H9 (cell line): ENCODE results near the gene RPS15. TPM values are rescaled to one million over a fixed set of nuclear protein-coding genes. Genes with fewer than 3 reads are reported as not detected.

ENCODE experiments used
- DNase-seq: peaks from one replicate; pipeline ENCODE4 v3.0.0-alpha.2; 2017
- H2AFZ ChIP-seq: one replicate; pipeline ENCODE4 v1.6.1; 2013; ENCODE audit warnings: mild to moderate bottlenecking, low read length, control low read depth, moderate library complexity
- H2AK5ac ChIP-seq: 2 replicates; pipeline ENCODE4 v1.6.1; 2013; ENCODE audit warnings: low read length, control low read depth, mixed read lengths; ENCODE audit not compliant: insufficient read length
- H2BK120ac ChIP-seq: one replicate; pipeline ENCODE4 v1.6.1; 2013; ENCODE audit warnings: low read depth, mild to moderate bottlenecking, low read length, control low read depth, inconsistent platforms; ENCODE audit not compliant: poor library complexity, severe bottlenecking
- H2BK12ac ChIP-seq: 2 replicates; pipeline ENCODE4 v1.6.1; 2013; ENCODE audit warnings: low read length, control low read depth, mixed read lengths, low read depth; ENCODE audit not compliant: insufficient read length
- H2BK15ac ChIP-seq: 2 replicates; pipeline ENCODE4 v1.6.1; 2013; ENCODE audit warnings: low read depth, low read length, control low read depth
- H2BK20ac ChIP-seq: one replicate; pipeline ENCODE4 v1.6.1; 2013; ENCODE audit warnings: low read depth, mild to moderate bottlenecking, low read length, control low read depth, inconsistent platforms; ENCODE audit not compliant: poor library complexity, severe bottlenecking
- H2BK5ac ChIP-seq: 2 replicates; pipeline ENCODE4 v1.6.1; 2013; ENCODE audit warnings: low read length, control low read depth, mixed read lengths; ENCODE audit not compliant: insufficient read length
- H3K14ac ChIP-seq: 2 replicates; pipeline ENCODE4 v1.6.1; 2013; ENCODE audit warnings: low read length, control low read depth; ENCODE audit not compliant: insufficient read depth
- H3K18ac ChIP-seq: 2 replicates; pipeline ENCODE4 v1.6.1; 2013; ENCODE audit warnings: low read depth, mild to moderate bottlenecking, mixed read lengths, low read length, control low read depth; ENCODE audit not compliant: insufficient read length
- H3K23ac ChIP-seq: 2 replicates; pipeline ENCODE4 v1.6.1; 2013; ENCODE audit warnings: low read length, control low read depth, mixed read lengths, low read depth; ENCODE audit not compliant: insufficient read length
- H3K23me2 ChIP-seq: 2 replicates; pipeline ENCODE4 v1.6.1; 2013; ENCODE audit warnings: low read depth, mild to moderate bottlenecking, mixed read lengths, low read length, control low read depth; ENCODE audit not compliant: insufficient read length, poor library complexity, severe bottlenecking
- H3K27ac ChIP-seq: 2 replicates; pipeline ENCODE4 v1.5.1; 2013; ENCODE audit warnings: low read length, control low read depth, mixed read lengths, low read depth; ENCODE audit not compliant: insufficient read length
- H3K27me3 ChIP-seq: 2 replicates; pipeline ENCODE4 v1.6.1; 2013; ENCODE audit warnings: low read length, control low read depth, inconsistent platforms; ENCODE audit not compliant: insufficient read depth
- H3K4ac ChIP-seq: 2 replicates; pipeline ENCODE4 v1.6.1; 2013; ENCODE audit warnings: low read depth, mild to moderate bottlenecking, control low read depth, inconsistent platforms, low read length, moderate library complexity
- H3K4me1 ChIP-seq: 2 replicates; pipeline ENCODE4 v1.6.1; 2013; ENCODE audit warnings: low read length, control low read depth, inconsistent platforms; ENCODE audit not compliant: insufficient read depth
- H3K4me2 ChIP-seq: 2 replicates; pipeline ENCODE4 v1.6.1; 2013; ENCODE audit warnings: low read length, control low read depth, mixed read lengths; ENCODE audit not compliant: insufficient read length, insufficient read depth
- H3K56ac ChIP-seq: 2 replicates; pipeline ENCODE4 v1.6.1; 2013; ENCODE audit warnings: low read depth, mild to moderate bottlenecking, mixed read lengths, low read length, control low read depth; ENCODE audit not compliant: insufficient read length
- H3K79me1 ChIP-seq: 2 replicates; pipeline ENCODE4 v1.6.1; 2013; ENCODE audit warnings: low read depth, mild to moderate bottlenecking, moderate library complexity, low read length, control low read depth, inconsistent platforms; ENCODE audit not compliant: insufficient read depth, poor library complexity, severe bottlenecking
- H3K79me2 ChIP-seq: 2 replicates; pipeline ENCODE4 v1.6.1; 2013; ENCODE audit warnings: low read length, control low read depth, inconsistent platforms; ENCODE audit not compliant: insufficient read depth
- H3K9ac ChIP-seq: 2 replicates; pipeline ENCODE4 v1.6.1; 2013; ENCODE audit warnings: low read length, control low read depth, mixed read lengths; ENCODE audit not compliant: insufficient read length; ENCODE audit errors: extremely low read depth
- H3K9me3 ChIP-seq: one replicate; pipeline ENCODE4 v1.6.1; 2013; ENCODE audit warnings: low read depth, low read length, inconsistent platforms; ENCODE audit not compliant: control insufficient read depth
- H3T11ph ChIP-seq: one replicate; pipeline ENCODE4 v1.6.1; 2013; ENCODE audit warnings: mild to moderate bottlenecking, low read length, control low read depth, inconsistent platforms
- H4K20me1 ChIP-seq: one replicate; pipeline ENCODE4 v1.6.1; 2013; ENCODE audit not compliant: control insufficient read depth, insufficient read length, insufficient read depth
- H4K5ac ChIP-seq: 2 replicates; pipeline ENCODE4 v1.6.1; 2013; ENCODE audit warnings: low read depth, mild to moderate bottlenecking, mixed read lengths, low read length, control low read depth; ENCODE audit not compliant: insufficient read length
- H4K8ac ChIP-seq: replicated peaks from 2 replicates; pipeline ENCODE4 v1.6.1; 2013; ENCODE audit warnings: low read length, control low read depth, mixed read lengths, low read depth; ENCODE audit not compliant: insufficient read length
- H4K91ac ChIP-seq: 2 replicates; pipeline ENCODE4 v1.6.1; 2013; ENCODE audit warnings: low read depth, mild to moderate bottlenecking, moderate library complexity, mixed read lengths, low read length, control low read depth; ENCODE audit not compliant: insufficient read length
- H3K27ac Mint-ChIP-seq, 3 experiments: 2 replicates in 2 of 3; 3 replicates in 1 of 3; pipeline ENCODE4 v1.8.0; 2020 to 2021; ENCODE audit warnings: mixed read lengths in 3 of 3, mild to moderate bottlenecking in 1 of 3, moderate library complexity in 1 of 3
- H3K27me3 Mint-ChIP-seq: 2 replicates; pipeline ENCODE4 v1.8.0; 2021; ENCODE audit warnings: low read depth, mild to moderate bottlenecking, moderate library complexity, mixed read lengths
- H3K36me3 Mint-ChIP-seq, 3 experiments: 2 replicates in 2 of 3; 3 replicates in 1 of 3; pipeline ENCODE4 v1.8.0; 2020 to 2021; ENCODE audit warnings: low read depth in 3 of 3, mixed read lengths in 3 of 3; ENCODE audit not compliant: insufficient read depth in 1 of 3
- H3K4me1 Mint-ChIP-seq, 2 experiments: 2 replicates each; pipeline ENCODE4 v1.8.0; 2020; ENCODE audit warnings: mixed read lengths in 2 of 2
- H3K4me3 Mint-ChIP-seq, 2 experiments: 2 replicates in 1 of 2; 3 replicates in 1 of 2; pipeline ENCODE4 v1.8.0; 2020 to 2021; ENCODE audit warnings: mild to moderate bottlenecking in 2 of 2, mixed read lengths in 2 of 2, moderate library complexity in 1 of 2
- H3K9me3 Mint-ChIP-seq, 2 experiments: 2 replicates in 1 of 2; 3 replicates in 1 of 2; pipeline ENCODE4 v1.8.0; 2020; ENCODE audit warnings: mild to moderate bottlenecking in 2 of 2, mixed read lengths in 2 of 2, moderate library complexity in 1 of 2
- CTCF ChIP-seq: fragments of 200-600 bp; sonication (generic); conservative IDR thresholded peaks from 3 replicates; pipeline ENCODE4 v1.8.0; 2021; ENCODE audit warnings: antibody characterized with exemption, mild to moderate bottlenecking
- WGBS: extraction: QIAGEN DNeasy Blood & Tissue Kit; methylation state at CpG from one replicate; pipeline ENCODE4 v1.1.7; 2013; ENCODE audit warnings: missing lambda C conversion rate, low lambda C conversion rate, mixed read lengths; ENCODE audit not compliant: insufficient read length; ENCODE audit errors: extremely low coverage; 5-methylcytosine and 5-hydroxymethylcytosine counted together
- total RNA-seq: library from RNA; stranded (reverse); gene quantifications from 2 replicates; pipeline ENCODE4 v1.2.1, GENCODE V29; 2021

Gene RPS15
- total RNA-seq, 1 experiment from 2014 or later = 1,628 TPM

- H3K4me1 ChIP-seq = no peaks in the 10 kb centered on the region; the same call in 1 of the 2 replicates
- no peak overlapping the region for H2BK12ac ChIP-seq
- H3T11ph ChIP-seq = no peak overlapping the region
- H3K4ac ChIP-seq = no peak overlapping the region
- H3K4me2 ChIP-seq = no peak overlapping the region
- no peak overlapping the region for H4K8ac ChIP-seq
- H2AFZ ChIP-seq = no peak overlapping the region
- H3K36me3 Mint-ChIP-seq = peaks cover 0 to 9% (median 2%) of the 10 kb centered on the region in 3 experiments; a peak in 1 of 7 replicates
- no CpG with 5 or more reads among the region's 33 CpGs for WGBS
- peak; percentile 63 for DNase-seq
- peaks cover 15% of the 10 kb centered on the region for H3K23me2 ChIP-seq
- no peak overlapping the region for H2BK5ac ChIP-seq
- no peaks in the 10 kb centered on the region for H4K20me1 ChIP-seq
- H2BK120ac ChIP-seq = no peak overlapping the region
- H4K5ac ChIP-seq = no peak overlapping the region
- H2BK15ac ChIP-seq = peak overlapping the region; percentile 27; the same call in 1 of the 2 replicates
- no peak overlapping the region for H3K18ac ChIP-seq
- H3K4me1 Mint-ChIP-seq = peaks cover 16 to 44% of the 10 kb centered on the region in 2 experiments
- no peak overlapping the region for H2BK20ac ChIP-seq
- H3K4me3 Mint-ChIP-seq = peak overlapping the region in 1 of 2 experiments; percentile 62; a peak in 1 of 5 replicates
- no peaks in the 10 kb centered on the region for H3K79me2 ChIP-seq
- H3K9me3 Mint-ChIP-seq = no peaks in the 10 kb centered on the region; a peak in 1 of 5 replicates
- no peak overlapping the region for H3K56ac ChIP-seq
- H3K14ac ChIP-seq = no peak overlapping the region
- H3K23ac ChIP-seq = no peak overlapping the region
- no peaks in the 10 kb centered on the region for H3K79me1 ChIP-seq
- no peak overlapping the region for H3K27ac ChIP-seq
- no peak overlapping the region for H4K91ac ChIP-seq
- no peak overlapping the region for H3K9ac ChIP-seq
- H3K27me3 Mint-ChIP-seq = peaks cover 83% of the 10 kb centered on the region
- H3K27ac Mint-ChIP-seq = no peak overlapping the region
- H2AK5ac ChIP-seq = no peak overlapping the region
- no peak for TF ChIP-seq CTCF
- H3K27me3 ChIP-seq = peaks cover 14% of the 10 kb centered on the region; the same call in 1 of the 2 replicates
- no peaks in the 10 kb centered on the region for H3K9me3 ChIP-seq
Observed at GRCh38 chr19:1453525-1454364, 15.5 kb downstream of the RPS15 start.
